Hippocampal formation (tissue), 2 donors: ENCODE results near the gene SRSF1.
"Not testable (repeated sequence)": the region's sequence is repeated elsewhere in the genome, so short reads cannot be mapped to it uniquely, and the experiment has no call there.

ENCODE experiments used
- DNase-seq, 2 donors: peaks; one replicate each; lab custom pipeline; 2025; lab: John Stamatoyannopoulos, UW

Gene SRSF1

DNA sequence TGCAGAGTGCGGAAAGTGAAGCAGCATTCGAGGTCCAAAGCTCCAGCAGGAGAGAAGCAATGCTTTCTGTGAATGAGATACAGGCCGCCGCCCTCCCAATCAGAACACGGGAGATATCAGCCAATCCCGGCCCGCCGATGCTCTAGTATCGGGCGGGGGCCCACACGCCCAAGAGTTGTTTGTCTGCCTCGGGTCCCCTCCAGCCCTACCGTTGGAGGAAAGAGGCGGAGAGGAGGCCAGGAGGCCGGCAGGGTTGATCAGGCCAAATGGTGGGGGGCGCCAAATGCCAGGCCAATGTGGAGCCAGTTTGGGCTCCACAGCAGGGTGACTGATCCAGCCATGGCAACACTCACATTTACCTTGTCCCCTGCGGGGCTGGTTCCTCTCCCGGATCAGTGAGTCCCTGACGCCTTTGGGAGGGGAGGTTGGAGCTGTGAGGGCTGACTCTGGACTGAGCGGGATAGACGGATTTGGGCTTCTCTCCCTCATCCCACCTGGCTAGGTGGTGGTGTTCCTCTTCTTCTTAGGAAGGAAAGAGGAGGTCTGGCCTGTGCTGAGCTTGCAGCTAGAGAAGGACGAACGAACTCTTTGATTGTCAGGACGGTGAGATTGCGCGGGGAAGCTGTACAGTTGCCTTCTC lies 41.4 kb downstream of the SRSF1 start:
- DNase-seq = no peak

DNA sequence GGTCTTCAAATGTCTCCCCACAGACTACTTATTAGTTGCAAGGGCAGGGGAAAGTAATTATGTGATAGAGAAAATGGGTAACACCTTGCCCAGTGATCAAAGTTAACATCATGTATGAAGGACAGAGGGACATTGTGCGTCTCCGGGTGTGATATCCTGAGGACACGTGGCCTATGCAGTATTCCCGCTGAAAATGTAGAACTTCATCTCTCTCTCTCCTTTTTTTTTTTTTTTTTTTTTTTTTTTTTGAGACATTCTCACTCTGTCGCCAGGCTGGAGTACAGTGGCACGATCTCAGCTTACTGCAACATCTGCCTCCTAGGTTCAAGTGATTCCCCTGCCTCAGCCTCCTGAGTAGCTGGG lies 43.9 kb downstream of the SRSF1 start:
- no peak for DNase-seq

DNA sequence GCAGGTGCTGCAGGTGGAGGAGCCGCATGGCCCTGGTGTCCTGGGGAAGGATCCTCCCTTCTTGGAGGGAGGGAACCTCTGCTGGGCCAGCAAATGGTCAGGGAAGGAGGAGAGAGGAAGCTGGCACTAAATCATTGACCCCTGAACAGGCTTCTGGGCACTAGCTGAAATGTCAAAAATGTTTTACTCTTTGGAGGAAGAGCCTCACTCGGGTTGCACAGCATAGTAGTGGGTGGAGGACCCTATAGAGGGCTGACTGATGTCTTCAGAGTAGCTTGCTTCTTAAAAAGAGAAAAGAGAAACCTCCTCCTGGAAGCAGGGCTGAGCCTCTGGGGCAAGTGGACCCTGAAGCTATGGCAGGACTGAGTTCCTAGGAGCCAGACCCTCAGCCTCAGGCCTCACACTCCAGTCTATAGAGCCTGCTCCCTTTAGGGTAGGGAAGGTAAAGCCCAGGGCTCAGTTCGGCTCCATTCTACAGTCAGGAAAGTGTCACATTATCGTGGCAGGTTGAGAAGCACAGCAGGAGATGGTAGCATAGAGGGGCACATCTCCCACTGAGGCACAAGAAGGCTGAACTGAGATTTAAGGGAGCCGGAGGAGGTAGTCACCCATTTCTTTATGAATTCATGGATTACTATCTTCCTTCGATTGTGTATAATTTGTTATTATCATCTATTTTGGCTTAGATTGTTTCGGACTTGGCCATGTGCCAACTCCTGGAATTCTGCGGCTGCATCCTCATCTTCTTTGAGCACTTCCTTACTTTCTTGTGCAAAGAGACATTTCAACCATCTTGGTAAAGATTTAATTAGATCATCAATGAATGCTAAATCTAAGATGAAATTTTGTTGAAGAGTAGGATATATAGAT lies 44.5 kb downstream of the SRSF1 start:
- DNase-seq = no peak

- DNase-seq = no peak
Observed at GRCh38 chr17:57959929-57960328, 47.1 kb downstream of the SRSF1 start.

GRCh38 chr17:57958391-57958790 lies 48.7 kb downstream of the SRSF1 start:
- DNase-seq = not testable (repeated sequence)

GRCh38 chr17:57957886-57958285 lies 49.2 kb downstream of the SRSF1 start:
- no peak for DNase-seq

DNA sequence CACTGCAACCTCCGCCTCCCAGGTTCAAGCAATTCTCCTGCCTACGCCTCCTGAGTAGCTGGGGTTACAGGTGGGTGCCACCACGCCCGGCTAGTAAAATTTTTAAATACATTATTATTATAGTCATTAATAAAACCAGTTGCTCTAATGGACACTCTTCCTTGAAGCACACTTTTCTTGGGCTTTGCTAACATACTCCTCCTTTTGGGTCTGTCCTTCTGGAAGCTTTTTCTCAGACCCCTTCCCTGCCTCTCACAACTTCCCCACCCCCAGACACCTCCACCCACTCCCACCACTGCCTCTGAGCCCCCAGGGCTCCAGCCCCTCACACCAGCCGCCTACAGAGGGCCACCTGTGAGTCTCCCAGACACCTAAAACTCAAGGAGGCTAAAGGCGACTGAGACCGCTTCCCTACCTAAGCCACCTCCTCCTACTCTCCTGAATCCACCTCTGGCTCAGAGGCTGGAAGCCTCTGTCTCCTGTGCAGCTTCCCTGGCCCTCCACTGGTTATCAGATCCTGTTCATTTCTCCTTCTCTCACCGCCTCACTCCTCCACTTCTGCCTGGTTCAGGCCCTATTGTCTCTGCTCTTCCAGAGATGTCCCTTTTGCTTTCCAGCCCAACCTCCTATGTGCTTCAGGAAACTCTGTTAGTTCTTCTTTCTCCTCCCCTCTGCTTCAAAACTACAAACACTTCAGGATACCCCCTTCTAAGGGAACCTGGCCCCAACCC lies 49.8 kb downstream of the SRSF1 start:
- no peak for DNase-seq

- DNase-seq = no peak
Observed at GRCh38 chr17:57956291-57957119, 50.5 kb downstream of the SRSF1 start.

GRCh38 chr17:57955183-57955931 lies 51.7 kb downstream of the SRSF1 start, which contains the start of gene CUEDC1:
CUEDC1 (minus strand) TSS chr17:57955412; CDS start chr17:57885564, 69,848 bp downstream.
- peak; percentile 52 to 82 for DNase-seq

DNA sequence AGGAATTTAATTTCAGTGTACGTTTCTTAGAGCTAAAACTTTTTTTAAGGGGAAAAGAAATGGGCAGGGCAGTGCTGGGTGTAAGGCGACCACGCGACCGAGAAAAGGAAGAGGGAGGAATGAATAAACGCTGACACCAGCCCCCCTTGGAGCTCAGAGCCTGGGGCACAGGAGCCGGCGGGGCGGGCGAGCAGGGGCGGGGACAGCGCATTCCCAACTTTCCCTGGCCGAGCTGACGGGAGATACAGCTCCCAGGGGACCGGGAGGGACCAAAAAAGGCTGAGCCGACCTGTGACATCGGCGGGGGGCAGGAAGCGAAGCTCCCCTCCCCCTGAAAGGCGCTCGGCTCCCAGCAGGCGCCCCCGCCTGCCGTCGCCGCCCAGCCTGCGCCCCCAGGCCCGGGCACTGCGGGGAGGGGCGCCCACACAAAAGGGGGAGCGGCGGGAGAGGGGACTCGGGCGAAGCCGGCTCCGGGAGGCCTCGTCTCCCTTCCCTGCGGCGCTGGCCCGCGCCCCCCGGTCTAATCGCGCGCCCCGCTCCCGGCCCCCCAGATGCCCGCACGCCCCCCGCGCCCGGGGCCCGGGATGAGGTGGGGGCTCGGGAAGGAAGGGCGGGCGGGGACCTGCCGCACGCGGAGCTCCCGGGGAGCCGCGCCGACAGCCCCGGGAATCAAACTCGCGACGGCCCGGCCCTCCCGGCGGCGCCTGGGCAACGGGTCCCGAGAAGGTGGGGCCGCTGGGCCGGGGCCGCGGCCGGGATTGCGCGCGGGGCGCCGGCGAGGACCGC lies 52.5 kb downstream of the SRSF1 start:
- peak; percentile 65 to 68 for DNase-seq

GRCh38 chr17:57953705-57954396 lies 53.2 kb downstream of the SRSF1 start:
- DNase-seq = no peak
